CMK (cell line): ENCODE measurements around the gene ZNF488.

Source experiments
- DNase-seq: peaks from one replicate; pipeline ENCODE4 v3.0.0-alpha.2; 2010; ENCODE audit warnings: low read depth

ZNF488 gene

GRCh38 chr10:47381427-47382379 lies 2.4 kb downstream of the ZNF488 start:
- no peak for DNase-seq

GRCh38 chr10:47381103-47381395 lies 3.0 kb downstream of the ZNF488 start:
- DNase-seq = no peak

GRCh38 chr10:47380341-47381102 lies 3.6 kb downstream of the ZNF488 start:
- DNase-seq = no peak

GRCh38 chr10:47379901-47380300 lies 4.2 kb downstream of the ZNF488 start:
- no peak for DNase-seq

- no peak for DNase-seq
These were observed 4.7 kb downstream of the ZNF488 start for GRCh38 chr10:47379445-47379785.

- no peak for DNase-seq
These were observed 5.3 kb downstream of the ZNF488 start for GRCh38 chr10:47378606-47379444.

GRCh38 chr10:47378183-47378510 lies 5.9 kb downstream of the ZNF488 start:
- no peak for DNase-seq

- DNase-seq = no peak
These were observed 7.4 kb downstream of the ZNF488 start for GRCh38 chr10:47376522-47377220.

- no peak for DNase-seq
These were observed 9.2 kb downstream of the ZNF488 start for GRCh38 chr10:47374611-47375536.

GRCh38 chr10:47372726-47373125 lies 11.4 kb downstream of the ZNF488 start:
- no peak for DNase-seq

GRCh38 chr10:47371629-47372485 lies 12.2 kb downstream of the ZNF488 start:
- DNase-seq = no peak

GRCh38 chr10:47370878-47371277 lies 13.2 kb downstream of the ZNF488 start:
- no peak for DNase-seq

GRCh38 chr10:47370015-47370767 lies 13.9 kb downstream of the ZNF488 start:
- no peak for DNase-seq

GRCh38 chr10:47369251-47369894 lies 14.7 kb downstream of the ZNF488 start:
- no peak for DNase-seq

- DNase-seq = no peak
These were observed 15.5 kb downstream of the ZNF488 start for GRCh38 chr10:47368431-47369180.

GRCh38 chr10:47367646-47368045 lies 16.4 kb downstream of the ZNF488 start:
- no peak for DNase-seq

GRCh38 chr10:47366731-47367460 lies 17.2 kb downstream of the ZNF488 start:
- DNase-seq = no peak
